HS-5 (cell line): ENCODE measurements around the gene SZT2.

Source experiments
- DNase-seq: peaks from one replicate; pipeline ENCODE4 v3.0.0-alpha.2; 2012; ENCODE audit warnings: low read depth

The SZT2 gene

GRCh38 chr1:43389326-43390313, at the start of gene SZT2, which contains the start of gene MED8:
Gene SZT2, plus strand, starts transcription at chr1:43389899. Its CDS starts 70 bp downstream, at chr1:43389969.
Gene MED8, minus strand, starts transcription at chr1:43389800. Its CDS starts 36 bp downstream, at chr1:43389764.
- peak; percentile 84 for DNase-seq

GRCh38 chr1:43340559-43340958, 49.1 kb upstream of the SZT2 start:
- DNase-seq, result no peak

DNA sequence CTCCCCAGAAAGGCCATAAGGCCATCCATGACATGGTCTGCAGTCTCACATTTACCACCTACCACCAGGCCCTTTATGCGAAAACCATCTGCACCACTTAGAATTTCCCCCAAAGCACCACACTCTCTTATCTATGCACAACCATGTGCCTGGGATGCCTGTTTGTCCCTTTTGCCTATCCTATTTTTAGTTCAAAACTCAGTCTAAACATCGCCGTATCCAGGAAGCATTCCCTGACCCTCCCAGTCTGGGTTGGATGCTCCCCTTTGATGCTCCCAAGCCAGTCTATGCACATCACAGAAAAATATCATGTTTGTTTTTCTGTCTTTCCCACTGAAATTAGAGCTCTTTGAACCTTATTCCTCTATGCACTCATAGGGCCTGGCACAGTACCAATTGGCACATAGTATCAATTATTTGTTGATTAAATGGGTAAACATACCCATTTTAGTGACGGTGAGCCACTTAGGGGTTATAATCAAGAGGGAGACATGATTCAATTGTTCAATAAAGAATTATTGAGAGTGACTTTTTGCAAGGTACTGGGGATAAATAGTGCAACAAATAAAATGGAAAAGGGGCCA, 45.3 kb upstream of the SZT2 start:
- DNase-seq, result no peak

DNA sequence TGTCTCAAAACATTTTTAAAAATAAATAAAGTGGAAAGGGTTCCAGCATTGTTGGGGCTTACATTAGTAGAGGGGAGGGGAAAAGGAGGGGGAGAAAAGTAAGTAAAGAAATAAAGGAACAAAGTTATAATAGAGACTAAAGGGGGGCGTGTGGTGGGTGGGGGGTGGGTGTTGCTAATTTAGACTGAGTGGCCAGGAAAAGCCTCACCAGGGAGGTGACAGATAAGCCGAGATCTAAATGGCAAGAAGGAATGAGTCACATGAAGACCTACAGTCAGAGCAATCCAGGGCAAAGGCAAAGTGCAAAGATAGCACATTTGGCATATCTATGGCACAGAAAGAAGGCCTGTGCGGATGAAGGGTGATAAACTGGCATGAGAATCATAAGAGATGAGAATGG, 44.6 kb upstream of the SZT2 start:
- no peak for DNase-seq

- DNase-seq, result no peak
Measured at GRCh38 chr1:43346636-43347035, 43.1 kb upstream of the SZT2 start.

DNA sequence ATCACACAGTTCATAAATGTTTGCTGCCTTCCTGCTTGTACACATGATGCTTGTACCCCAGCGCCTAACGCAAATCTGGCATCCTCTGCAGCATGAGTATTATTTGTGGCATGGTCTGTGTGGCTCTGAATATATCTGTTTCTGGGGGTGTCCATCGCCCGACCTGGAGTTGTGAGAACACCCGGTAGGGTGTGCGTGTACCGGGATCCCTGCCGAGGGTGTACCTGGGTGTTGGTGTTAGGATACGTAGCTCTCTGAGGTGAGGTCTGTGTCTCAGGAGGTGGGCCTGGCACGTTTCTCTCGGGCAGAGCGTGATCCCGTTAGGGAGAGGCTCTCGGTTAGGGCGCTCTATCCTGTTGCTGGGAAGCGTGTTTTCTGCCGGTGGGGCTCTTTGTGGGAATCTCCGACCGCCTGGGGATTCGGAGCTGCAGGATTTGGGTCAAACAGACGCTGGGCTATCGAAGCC, 41.3 kb upstream of the SZT2 start:
- DNase-seq, result no peak

- no peak for DNase-seq
Measured at GRCh38 chr1:43348809-43349593, 40.7 kb upstream of the SZT2 start.

GRCh38 chr1:43349594-43350306, 39.9 kb upstream of the SZT2 start:
- no peak for DNase-seq

GRCh38 chr1:43350976-43351375, 38.7 kb upstream of the SZT2 start:
- no peak for DNase-seq

- no peak for DNase-seq
Measured at GRCh38 chr1:43351421-43352350, 38.0 kb upstream of the SZT2 start.

GRCh38 chr1:43352351-43352705, 37.4 kb upstream of the SZT2 start:
- DNase-seq, result no peak

DNA sequence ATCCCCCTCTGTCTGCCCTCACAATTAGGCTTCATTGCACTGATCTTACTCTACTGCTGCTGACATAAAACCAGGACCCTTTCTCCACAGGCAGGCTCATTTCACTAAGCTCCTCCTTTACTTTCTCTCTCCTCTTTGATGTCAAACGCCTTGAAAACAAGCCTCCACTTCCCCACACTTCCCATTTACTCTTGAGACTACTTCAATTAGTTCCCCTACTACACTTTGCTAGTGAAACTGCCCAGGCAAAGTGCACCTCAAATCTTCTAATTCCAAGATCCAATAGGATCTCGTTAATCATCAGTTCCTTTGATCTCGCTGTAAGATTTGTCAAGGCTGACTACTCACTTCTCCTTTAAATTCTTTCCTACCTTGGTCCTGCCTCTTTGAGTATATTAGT, 36.8 kb upstream of the SZT2 start:
- DNase-seq, result no peak

GRCh38 chr1:43354471-43354870, 35.2 kb upstream of the SZT2 start:
- no peak for DNase-seq

DNA sequence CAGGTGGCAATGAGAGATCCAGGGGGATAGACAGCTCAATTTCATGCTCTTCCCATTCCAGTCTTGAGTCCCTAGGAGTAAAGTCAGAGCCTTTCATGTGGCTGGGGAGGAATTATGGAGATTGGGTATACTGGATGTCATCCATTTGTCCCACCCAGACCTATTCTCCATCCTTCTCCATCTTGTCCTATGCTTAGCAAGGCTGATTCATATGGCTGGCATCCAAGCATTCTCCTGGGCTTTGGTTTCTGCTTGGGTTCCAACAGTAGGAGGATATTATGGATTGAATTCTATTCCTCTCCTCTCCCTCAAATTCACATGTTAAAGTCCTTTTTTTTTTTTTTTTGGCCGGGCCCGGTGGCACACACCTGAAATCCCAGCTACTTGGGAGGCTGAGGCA, 34.8 kb upstream of the SZT2 start:
- no peak for DNase-seq

DNA sequence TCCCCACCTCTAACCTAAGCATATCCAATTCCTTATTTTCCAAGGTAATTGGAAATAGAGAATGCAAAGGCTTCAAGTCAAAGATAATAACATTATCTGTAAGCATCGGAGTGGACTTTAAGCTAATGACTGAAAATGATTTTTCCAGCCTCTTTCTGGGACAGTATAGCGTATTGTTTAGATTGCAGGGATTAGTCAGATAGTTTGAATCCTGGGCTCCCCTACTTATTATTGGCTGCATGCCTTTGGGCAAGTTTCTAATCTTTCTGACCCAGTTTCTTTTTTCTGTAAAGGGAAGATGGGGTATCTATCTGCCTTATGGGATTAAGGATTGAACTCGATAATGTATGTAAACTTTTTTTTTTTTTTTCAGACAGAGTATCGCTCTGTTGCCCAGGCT, 32.4 kb upstream of the SZT2 start:
- no peak for DNase-seq

DNA sequence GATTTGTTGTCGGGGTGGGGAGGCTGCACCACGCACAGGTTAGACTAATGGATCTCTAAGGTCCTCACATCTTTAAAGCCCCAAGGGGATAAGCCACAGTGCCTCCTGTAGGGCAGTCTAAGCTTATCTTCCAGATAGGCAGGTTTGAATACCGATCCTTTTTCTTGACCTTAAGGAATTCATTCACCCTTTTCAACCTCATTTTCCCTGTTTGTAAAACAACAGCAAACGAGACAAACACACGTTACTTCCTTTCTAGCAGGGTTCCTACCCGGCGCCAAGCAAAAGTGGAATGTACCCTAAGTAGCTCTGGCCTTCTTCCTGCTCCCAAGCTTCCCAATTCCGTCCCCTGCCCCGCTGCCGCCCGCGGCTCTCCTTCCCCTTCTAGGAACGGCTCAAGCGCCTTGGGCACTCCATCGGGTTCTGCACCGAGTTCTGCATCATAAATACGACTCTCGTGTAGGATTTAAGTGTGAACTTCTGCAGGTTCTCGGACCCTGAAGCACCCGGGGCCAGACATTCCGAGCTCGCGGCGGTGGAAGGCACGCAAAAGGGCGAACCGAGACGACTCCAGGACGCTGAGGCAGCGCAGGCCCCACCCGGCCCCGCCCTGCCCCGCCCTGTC, 31.5 kb upstream of the SZT2 start:
- peak; percentile 25 for DNase-seq

DNA sequence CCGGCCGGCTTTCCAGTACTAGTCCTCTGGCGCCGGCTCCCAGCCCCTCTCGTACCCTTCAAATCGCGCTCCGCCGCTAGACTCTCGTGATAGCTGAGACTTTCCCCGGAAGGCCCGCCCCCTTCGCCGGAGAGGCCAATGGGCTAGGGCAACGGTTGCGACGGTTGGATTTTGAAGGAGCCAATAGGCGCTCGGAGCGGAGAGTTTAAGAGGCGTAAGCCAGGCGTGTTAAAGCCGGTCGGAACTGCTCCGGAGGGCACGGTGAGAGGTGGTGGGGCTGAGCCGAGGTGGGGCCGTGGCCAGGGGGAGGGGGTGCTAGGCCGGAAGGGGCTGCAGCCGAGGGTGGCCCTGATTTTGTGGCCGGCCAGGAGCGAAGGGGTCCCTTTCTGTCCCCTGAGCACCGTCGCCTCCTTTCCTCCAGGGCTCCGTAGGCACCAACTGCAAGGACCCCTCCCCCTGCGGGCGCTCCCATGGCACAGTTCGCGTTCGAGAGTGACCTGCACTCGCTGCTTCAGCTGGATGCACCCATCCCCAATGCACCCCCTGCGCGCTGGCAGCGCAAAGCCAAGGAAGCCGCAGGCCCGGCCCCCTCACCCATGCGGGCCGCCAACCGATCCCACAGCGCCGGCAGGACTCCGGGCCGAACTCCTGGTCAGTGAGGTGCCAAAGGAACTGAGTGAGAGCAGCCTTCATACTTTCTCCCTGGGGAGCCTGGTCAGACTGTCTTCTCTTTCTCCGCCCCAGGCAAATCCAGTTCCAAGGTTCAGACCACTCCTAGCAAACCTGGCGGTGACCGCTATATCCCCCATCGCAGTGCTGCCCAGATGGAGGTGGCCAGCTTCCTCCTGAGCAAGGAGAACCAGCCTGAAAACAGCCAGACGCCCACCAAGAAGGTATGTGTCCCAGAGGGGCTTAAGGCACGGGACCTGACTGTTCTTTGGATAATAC, 30.7 kb upstream of the SZT2 start, which contains the start of gene CDC20:
Gene CDC20 (plus strand): TSS at position 236 of the 948 bp plus-strand sequence. CDS start 235 bp downstream, at position 471.
- DNase-seq, result peak; percentile 93

GRCh38 chr1:43359696-43360095, 30.0 kb upstream of the SZT2 start:
- no peak for DNase-seq

DNA sequence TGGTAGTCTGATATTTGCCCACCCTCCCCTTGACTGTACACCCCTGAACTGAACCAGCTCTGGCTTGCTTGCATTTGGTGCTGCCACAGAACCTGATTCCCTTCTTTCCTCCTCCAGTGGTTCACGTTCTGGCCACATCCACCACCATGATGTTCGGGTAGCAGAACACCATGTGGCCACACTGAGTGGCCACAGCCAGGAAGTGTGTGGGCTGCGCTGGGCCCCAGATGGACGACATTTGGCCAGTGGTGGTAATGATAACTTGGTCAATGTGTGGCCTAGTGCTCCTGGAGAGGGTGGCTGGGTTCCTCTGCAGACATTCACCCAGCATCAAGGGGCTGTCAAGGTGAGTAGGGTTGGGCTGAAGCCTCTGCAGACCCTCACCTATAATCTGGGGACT, 29.1 kb upstream of the SZT2 start:
- DNase-seq, result no peak
